GM18511 (cell line): Measurements from ENCODE around the gene MUS81.
"Not testable (repeated sequence)": the region's sequence is repeated elsewhere in the genome, so short reads cannot be mapped to it uniquely, and the experiment has no call there.

Source experiments
- ATAC-seq: cut with Tn5 transposase; IDR thresholded peaks from one replicate; pipeline ENCODE4 v1.9.1; 2021; ENCODE audit warnings: mild to moderate bottlenecking, moderate library complexity; ENCODE audit not compliant: unreplicated experiment

The MUS81 gene

DNA sequence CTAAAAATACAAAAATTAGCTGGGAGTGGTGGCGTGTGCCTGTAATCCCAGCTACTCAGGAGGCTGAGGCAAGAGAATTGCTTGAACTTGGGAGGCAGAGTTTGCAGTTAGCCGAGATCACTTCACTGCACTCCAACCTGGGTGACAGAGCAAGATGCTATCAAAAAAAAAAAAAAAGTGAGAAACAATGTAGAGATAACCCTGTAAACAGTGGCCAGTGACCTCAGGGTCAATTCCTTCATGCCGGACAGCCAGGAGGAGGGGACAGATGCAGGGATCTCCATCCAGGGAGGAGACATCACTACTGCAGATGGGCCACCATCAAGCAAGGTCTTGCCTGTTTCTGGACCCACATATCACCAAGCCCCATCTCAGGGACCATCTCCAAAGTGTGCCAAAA, 12.5 kb upstream of the MUS81 start:
- ATAC-seq = no peak

DNA sequence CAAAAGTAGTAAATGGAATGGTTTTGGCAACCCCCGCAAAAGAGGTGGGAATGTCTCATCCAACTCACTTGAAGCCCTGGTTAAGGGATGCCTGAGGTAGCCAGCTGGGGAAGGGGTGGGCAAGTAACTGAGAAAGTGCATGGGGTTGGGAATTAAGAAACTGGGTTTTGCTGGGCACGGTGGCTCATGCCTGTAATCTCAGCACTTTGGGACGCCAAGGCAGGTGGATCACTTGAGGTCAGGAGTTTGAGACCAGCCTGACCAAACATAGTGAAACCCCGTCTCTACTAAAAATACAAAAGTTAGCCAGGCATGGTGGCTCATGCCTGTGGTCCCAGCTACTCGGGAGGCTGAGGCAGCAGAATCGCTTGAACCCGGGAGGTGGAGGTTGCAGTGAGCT, 11.5 kb upstream of the MUS81 start:
- not testable (repeated sequence) for ATAC-seq

DNA sequence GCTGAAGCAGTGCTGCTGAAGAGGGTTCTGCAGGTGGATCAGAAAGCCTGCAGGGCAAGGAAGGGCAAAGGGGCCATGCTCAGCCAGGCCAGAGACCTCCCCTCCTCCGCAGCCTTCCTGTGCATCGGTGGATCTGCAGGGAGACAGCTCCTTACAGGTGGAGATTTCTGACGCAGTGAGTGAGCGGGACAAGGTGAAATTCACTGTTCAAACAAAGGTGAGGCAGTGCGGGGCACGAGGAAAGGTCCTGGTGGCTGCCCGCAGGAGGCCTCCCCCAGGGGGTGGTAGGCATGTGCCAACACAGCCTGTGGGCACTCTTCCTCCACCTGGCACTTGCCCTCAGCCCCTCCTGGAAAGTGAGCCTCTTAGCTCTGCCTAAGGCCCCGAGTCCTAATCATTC, 10.9 kb upstream of the MUS81 start:
- ATAC-seq = no peak

DNA sequence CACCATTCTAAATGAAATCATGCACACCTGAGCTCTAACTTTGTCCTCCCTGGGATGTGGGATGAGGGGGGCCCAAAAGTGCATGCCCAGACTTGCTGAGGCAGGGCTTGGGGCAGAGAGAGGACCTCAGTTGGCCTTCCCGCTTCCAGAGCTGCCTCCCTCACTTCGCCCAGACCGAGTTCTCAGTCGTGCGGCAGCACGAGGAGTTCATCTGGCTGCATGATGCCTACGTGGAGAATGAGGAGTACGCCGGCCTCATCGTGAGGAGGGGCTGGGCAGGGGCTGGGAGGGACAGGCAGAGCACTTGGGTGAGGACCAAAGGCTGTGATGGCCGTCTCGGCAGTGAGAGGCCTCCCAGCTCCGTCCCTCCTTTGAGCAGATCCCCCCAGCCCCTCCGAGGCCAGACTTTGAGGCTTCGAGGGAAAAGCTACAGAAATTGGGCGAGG, 10.4 kb upstream of the MUS81 start:
- no peak for ATAC-seq

DNA sequence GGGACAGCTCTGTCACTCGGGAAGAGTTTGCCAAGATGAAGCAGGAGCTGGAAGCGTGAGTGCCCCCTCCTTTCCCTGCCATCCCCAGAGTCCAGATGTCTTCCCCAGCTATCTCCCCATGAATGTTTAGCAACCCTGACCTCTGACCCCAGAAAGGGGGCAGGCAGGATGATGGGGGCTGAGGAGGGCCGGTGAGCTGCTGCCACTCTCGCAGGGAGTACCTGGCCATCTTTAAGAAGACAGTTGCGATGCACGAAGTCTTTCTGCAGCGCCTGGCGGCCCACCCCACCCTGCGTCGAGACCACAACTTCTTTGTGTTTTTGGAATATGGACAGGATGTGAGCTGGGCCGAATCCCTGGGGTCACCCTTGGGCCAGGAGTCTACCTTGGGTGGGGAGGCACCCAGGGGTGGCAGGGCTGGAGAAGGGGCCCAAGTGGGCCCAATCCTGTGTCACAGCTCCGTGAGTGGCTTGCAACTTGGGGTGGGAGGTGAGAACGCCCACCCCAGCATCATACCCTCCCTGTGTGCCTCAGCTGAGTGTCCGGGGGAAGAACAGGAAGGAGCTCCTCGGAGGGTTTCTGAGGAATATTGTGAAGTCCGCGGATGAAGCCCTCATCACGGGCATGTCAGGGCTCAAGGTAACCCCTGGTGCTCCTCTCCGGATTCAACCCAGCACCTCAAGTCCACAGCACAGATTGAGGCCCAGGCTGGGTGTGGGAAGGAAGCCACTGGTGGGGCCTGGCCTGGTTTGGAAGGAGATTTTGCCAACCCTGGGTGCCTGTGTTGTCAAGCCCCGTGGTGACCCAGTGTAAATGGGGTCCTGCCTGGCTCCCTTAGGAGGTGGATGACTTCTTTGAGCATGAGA, 9.8 kb upstream of the MUS81 start:
- ATAC-seq = no peak

DNA sequence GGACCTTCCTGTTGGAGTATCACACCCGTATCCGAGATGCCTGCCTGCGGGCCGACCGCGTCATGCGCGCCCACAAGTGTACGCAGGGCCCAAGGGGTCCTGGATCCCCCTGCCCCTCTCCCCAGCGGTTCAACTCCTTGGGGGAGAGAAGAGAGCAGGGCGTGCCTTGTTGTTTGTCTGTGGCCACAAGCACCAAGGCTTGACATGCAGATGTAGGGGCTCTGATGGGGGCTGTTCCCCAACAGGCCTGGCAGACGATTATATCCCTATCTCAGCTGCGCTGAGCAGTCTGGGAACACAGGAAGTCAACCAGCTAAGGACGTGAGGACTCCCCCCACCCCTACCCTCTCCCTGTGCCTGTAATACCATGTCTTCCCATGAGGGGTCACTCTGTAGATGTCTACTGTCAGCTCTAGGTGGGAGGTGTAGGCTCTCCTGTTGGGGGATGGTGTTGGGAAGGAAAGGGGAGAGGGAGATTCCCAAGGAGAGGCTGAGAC, 9.1 kb upstream of the MUS81 start:
- no peak for ATAC-seq

DNA sequence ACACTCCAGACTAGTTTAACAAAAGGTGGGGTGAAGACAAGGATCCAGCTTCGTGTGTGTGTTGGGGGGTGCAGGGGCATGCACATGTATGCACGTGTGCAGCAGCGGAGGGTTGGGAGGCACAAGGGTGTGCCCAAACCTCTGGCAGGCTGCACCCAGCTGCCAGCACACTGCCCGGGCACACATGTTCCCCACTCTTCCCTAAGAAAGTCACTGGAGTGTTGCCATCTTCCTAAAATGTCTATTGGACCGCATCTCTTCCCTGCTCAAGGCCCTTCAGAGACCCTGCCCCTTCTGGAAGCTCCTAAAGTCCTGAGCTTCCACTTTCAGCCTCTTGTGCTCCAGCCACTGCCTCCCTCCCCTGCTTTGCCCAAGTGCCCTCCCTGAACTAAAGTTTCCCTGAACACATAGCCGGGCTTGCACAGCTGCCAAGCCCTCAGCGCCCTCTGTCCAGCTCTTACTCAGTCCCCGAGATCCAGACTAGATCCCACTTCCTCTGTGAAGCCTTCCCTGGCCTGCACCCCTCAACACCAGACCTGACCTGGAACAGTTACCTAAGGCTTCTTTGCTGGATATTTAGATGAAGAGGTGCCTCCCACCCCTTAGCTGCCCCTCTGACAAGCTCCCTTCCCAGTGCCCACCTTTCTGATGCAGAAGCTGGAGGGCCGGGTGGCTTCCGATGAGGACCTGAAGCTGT, 8.3 kb upstream of the MUS81 start:
- no peak for ATAC-seq

DNA sequence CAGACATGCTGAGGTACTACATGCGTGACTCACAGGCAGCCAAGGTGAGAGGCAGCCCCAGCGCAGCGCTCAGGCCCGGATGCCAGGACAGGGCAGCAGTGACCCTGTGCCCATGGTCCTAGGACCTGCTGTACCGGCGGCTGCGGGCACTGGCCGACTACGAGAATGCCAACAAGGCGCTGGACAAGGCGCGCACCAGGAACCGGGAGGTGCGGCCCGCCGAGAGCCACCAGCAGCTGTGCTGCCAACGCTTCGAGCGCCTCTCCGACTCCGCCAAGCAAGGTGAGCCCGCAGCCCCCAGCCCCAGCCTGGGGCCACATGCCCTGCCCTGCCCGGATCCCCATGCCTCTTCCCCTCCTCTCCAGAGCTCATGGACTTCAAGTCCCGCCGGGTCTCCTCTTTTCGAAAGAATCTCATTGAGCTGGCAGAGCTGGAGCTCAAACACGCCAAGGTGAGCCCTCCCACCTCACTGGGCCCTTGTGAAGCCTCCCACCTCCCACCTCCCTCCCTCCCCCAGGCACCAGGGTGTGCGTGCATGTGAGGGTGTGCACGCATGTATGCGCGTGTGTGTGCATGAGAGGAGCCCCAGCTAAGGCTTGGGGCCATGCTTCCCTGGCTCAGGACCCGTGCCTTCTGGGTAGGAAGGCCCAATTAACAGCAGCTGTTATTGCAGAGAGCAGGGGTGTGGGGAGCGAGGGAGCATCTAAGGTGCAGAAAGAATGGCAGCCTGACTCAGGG, 7.6 kb upstream of the MUS81 start:
- ATAC-seq = no peak

DNA sequence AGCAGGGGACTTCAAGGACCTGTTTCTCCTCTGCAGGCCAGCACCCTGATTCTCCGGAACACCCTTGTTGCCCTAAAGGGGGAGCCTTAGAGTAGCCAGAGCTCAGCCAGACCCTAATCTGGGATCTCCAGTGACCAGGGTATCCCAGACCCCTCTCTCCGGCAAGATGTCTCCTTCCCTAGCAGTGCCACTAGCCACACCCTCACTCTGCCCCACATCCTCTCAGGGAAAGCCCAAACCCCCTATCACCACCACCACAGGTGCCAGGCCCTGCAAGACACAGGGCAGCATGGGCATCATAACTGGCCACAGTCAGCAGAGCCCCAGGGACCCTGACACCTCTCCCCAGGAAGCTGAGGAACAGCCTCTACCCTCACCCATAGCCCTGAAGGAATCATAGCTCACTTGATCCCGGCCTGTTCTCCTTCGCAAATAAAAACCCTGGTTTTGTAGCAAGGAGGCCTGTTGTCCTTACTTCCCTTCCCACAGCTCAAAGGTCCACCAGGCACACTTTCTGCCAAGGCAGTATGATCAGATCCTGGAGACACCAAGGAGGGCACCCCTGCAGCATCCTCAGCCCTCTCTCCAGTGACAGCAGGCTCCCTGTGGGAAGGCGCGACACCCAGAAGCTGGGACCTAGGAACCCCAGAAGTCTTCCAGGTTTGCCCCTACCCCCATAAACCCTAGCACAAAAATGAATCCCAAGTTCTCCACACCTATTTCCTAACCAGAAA, 6.8 kb upstream of the MUS81 start:
- no peak for ATAC-seq

DNA sequence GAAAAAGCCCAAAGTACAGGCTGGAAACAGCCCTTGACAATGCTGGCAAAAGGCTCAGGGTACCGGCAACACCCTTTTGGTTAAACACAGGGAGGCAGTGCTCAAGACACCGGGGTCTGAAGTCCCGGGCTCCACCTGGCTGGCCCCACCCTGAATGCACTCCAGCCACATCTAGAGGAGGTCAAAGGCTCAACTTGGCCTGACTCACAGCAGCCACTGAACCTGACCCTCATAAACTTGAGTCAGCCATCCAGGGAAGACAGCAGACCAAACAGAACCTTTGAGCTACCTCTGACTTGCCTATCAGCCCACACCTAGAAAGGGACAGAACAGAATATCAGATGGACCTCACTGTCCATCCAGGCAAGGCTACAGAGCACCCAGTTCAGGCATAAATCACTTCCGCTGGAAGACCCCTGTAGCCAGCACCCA, 6.1 kb upstream of the MUS81 start:
- no peak for ATAC-seq

DNA sequence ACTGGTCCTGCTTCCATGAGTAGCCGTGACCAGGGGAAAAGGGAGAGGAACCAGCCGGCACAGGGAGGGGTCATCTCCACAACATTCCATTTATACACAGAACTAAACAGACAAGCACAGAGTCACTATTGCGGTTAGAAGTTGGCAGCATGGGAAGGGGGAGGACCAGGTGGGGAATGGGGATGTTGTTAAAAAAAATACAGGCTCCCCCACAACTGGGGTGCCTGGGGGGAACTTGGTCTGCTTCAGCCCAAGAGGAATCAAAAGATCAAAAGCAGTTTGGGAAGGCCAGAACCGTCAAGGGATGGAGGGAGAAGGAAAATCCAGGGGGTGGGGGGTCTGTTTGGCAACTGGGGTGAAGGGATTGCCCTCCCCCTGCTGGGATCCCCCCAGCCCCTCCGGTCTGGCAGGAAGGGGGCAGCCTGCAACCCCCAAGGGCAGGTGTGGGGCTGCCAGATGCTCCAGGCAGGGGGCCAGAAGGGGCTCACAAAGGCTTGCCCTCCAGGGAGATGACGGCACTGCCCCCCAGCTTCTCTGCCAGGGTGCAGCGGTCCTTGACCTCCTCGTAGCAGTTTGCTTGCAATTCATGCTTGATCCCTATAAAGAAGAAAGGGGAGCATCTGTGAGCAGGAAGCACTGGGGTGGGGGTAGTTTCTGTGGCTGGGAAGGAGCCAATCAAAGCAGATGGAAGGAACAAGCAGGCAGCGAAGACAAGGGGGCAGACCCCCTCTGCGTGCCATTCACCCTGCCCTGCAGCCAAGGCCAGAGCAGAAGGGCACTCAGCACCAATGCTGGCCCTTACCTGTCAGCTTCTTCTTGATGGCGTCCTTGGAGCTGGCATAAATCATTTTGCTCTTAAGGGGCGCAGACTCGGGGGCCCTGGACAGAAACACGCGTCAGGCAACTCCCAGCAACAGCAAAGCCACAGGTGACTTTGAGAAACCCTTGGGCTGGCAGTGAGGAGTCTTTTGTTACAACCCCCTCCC, 5.1 kb upstream of the MUS81 start:
- ATAC-seq = no peak

DNA sequence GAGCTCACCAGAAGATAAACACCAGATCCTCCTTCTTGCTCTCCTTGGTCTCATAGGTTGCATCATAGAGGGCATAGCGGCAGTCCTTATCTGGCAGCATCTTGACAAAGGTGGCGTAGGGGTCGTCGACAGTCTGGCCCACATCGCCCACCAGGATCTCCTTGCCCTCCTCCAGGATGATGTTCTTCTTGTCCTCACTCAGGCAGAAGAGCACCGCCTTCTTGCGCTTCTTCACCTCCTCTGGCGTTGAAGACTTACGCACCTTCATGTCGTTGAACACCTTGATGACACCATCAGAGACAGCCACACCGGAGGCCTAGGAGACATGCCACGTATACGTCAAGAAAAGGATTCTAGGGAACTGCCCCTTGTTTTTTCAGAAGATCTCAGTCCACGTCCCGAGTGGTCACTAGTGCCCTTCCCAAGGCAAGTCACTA, 4.3 kb upstream of the MUS81 start:
- no peak for ATAC-seq

DNA sequence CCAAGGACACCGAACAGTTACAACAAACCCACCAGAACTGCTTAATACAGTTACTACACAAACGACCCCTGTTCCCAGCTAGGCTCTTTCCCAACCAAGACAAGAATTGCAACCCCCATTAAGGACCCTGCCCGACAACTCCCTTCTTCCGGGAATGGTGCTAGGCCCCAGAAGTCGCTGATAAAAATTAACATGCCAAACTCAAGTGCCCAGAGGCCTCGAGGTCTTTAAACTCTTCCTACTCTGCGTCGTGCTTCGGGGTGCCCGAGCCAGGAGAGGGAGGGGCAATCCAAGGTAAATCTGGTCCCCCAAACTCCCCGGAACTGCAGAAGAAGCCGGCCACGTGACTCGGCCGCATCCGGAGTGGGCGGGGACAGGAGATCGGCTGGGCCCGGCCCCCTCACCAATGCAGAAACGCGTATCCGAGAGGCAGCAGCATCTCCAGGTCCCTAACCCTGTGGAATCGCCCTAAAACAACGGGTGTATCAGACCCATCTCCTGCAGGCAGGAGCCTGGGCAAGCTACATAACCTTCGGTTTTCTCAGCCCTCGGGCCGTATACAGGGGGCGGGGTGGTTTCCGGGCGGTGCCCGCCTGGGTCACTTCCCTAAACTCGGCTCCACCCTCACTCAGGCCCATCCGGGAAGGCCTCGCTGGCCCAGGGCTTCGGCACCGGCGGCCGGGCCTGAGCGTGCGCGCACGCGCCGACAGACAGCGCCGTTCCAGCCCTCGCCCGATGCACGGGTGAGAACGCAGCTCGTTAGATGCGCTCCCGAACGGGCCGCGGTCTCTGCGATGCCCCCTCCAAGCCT, 3.3 kb upstream of the MUS81 start:
- ATAC-seq = peak; percentile 35

DNA sequence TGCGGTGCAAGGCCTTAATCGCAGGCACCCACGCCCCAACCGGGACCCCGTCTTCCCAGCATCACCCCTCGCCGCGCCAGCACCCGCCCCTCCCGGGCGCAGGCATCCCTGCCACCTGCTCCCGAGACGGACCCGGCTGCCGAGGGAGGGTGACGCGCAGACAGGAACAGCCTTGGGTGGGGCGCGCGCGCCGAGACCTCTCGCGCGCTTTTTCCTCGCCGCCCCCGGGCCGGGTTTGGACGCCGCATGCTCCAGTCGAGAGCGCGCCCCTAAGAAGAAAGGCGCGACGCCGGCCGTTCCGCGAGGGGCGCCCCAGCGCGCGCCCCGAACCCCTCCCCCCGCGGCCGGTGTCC, 2.8 kb upstream of the MUS81 start:
- peak; percentile 2 for ATAC-seq

DNA sequence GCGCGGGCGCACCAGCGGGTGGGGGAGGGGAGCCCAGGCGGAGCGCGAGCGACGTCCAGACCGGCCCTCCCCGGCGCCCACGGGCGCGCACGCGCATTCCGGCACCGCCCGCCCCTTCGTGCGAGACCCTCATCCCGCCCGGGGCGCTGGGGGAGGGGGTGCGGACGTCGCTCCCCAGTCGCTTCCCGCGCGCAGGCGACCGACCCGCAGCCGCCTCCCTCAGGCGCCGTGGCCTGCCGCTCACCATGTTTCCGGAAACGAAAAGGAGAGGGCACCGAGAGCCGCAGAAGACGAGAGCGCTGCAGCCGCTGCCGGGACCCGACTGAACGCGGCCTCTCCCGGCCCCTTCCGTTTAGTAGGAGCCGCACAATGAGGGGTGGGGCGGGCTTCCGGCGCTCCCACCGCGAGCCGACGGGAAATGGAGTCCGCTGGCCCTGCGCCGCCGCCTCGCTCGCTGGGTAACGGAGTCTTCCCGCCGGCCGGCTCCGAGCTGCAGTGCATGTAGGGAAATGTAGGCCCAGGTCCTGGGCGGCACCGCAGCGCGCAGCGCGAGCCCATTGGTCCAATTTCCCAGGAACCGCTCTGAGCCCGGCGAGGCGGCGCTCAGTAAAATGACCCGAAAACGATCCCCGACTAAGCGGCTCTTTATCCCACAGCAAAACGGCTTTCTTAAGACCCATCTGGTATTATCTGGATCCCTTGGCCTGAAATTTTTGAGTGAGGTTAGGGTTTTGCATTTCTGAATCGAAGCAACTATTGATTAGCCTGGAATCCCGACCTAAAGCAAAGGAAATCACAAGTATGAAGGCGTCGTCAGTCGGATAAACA, 2.2 kb upstream of the MUS81 start, which contains the start of gene CFL1:
Gene CFL1, minus strand, starts transcription at position 328 of the 828 bp plus-strand sequence. Its CDS starts 81 bp downstream, at position 247.
- ATAC-seq = peak; percentile 47

DNA sequence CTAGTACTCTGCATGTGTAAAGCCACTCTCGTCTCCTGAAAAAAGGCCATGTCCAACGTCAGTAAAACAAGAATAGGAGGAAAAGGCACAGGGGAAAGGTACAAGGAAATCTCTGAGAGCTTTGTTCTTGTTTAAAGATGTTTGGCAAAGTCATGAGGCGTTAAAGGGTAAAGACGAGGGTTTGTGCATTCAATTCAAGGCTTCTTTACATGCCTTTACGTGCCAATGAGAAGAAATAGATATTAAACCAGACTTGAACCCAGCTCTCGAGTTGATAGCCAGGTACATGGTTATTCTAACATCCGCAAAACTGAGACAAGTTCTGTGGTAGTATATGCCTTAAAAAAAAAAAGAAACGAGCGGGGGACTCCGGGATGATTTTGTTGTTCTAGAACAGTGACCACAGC, 1.5 kb upstream of the MUS81 start:
- ATAC-seq = no peak

DNA sequence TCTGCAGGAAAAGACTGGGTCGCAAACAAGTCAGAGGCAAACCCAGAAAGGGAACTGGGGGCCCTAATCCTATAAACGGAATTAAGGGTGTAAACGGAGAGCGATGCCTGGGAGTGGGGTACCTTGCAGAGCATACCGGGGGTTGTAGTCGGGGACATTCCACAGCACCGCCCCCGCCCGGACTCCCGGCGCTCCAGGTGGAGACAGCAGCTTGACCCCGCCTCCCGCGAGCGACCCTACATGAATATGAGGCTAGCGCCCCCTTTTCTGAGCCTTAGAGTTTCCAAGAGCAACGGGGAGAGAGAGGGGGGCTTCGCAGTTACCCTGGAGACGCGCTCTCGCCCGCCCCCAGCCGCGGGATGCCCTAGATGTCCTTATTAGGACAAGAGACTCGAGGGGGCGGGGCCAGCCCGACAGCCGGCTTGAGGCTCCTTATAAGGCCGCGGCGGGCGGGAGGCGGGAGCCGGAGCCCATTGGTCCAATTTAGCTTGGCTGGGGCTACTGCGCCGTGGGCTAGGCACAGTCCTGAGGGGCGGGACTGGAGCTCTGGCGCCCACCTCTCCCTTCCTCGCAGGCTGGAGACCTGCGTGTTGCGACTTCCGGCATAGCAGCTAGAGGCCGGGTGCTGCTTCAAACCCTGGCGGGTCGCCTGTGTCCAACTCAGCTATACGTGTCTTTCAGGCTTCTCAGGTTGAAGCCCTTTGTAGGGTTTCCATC, 980 bp upstream of the MUS81 start:
- ATAC-seq = peak; percentile 62
